B cell (primary cell): ENCODE data around the gene NUDT6. TPM values are rescaled to one million over a fixed set of nuclear protein-coding genes. Genes with fewer than 3 reads are reported as not detected.

Experiments used
- ATAC-seq: fragments of 200-7000 bp; cut with Tn5 transposase; one replicate; pipeline ENCODE4 v1.10.0; 2021; ENCODE audit warnings: low read depth, mild to moderate bottlenecking, moderate number of reproducible peaks, moderate library complexity
- CTCF ChIA-PET: fragments of 350-600 bp; sonication (Branson Sonifier 250); formaldehyde crosslinking; loops from one replicate; lab custom pipeline; 2021; ENCODE audit warnings: antibody characterized with exemption, inconsistent platforms; lab: Charles Lee
- POLR2A ChIA-PET: fragments of 350-600 bp; sonication (Branson Sonifier 250); formaldehyde crosslinking; loops from one replicate; lab custom pipeline; 2021; ENCODE audit warnings: antibody characterized with exemption; lab: Charles Lee
- DNase-seq: peaks from one replicate; pipeline ENCODE4 v3.0.0; 2013
- H2AFZ ChIP-seq: 2 replicates; pipeline ENCODE4 v1.6.1; 2012; ENCODE audit warnings: mild to moderate bottlenecking, low read depth, low read length; ENCODE audit not compliant: insufficient read depth, poor library complexity, severe bottlenecking
- H3K27ac ChIP-seq, 2 donors: 1 replicate in 1 of 2; 2 replicates in 1 of 2; pipeline ENCODE4 v1.5.1; 2012 to 2013; ENCODE audit warnings: low read length in 2 of 2, mild to moderate bottlenecking in 2 of 2, moderate library complexity in 1 of 2
- H3K27me3 ChIP-seq, 4 experiments: fragments of 200-600 bp in 1 of 4; sonication (generic) in 1 of 4; replicated peaks in 1 of 4; 1 replicate in 2 of 4; 2 replicates in 2 of 4; pipeline versions ENCODE4 v1.6.1 to v1.7.0; 2013 to 2016; ENCODE audit warnings: low read length in 3 of 4, mild to moderate bottlenecking in 2 of 4, mixed read lengths in 1 of 4, moderate library complexity in 1 of 4; ENCODE audit not compliant: insufficient read depth in 4 of 4, control insufficient read depth in 3 of 4; ENCODE audit errors: control extremely low read depth in 1 of 4
- H3K36me3 ChIP-seq, 2 experiments: replicated peaks in 1 of 2; 1 replicate in 1 of 2; 2 replicates in 1 of 2; pipeline versions ENCODE4 v1.6.1 to v1.7.1; 2013; ENCODE audit warnings: low read length in 1 of 2; ENCODE audit not compliant: insufficient read depth in 2 of 2, control insufficient read depth in 1 of 2; ENCODE audit errors: control extremely low read depth in 1 of 2, extremely low read depth in 1 of 2
- H3K4me1 ChIP-seq, 2 donors: fragments of 200-600 bp in 1 of 2; sonication (generic) in 1 of 2; 1 replicate in 1 of 2; 2 replicates in 1 of 2; pipeline versions ENCODE4 v1.5.1 to v1.6.1; 2013 to 2017; ENCODE audit warnings: low read length in 2 of 2; ENCODE audit not compliant: control insufficient read depth in 2 of 2, insufficient read depth in 2 of 2
- H3K4me2 ChIP-seq: replicated peaks from 2 replicates; pipeline ENCODE3; 2012; ENCODE audit warnings: mild to moderate bottlenecking, low read depth, low read length; ENCODE audit not compliant: poor library complexity, severe bottlenecking
- H3K4me3 ChIP-seq, 5 experiments: fragments of 200-600 bp in 1 of 5; sonication (generic) in 1 of 5; 1 replicate in 3 of 5; 2 replicates in 2 of 5; pipeline versions ENCODE4 v1.5.1 to v1.7.0; 2011 to 2016; ENCODE audit warnings: low read length in 4 of 5, mild to moderate bottlenecking in 4 of 5, low read depth in 2 of 5, control low read depth in 1 of 5, moderate library complexity in 1 of 5; ENCODE audit not compliant: insufficient read depth in 1 of 5; ENCODE audit errors: control extremely low read depth in 1 of 5, extremely low read depth in 1 of 5
- H3K79me2 ChIP-seq: fragments of 200-600 bp; sonication (generic); one replicate; pipeline ENCODE4 v1.6.0; 2016; ENCODE audit warnings: low read length; ENCODE audit not compliant: control insufficient read depth, insufficient read depth
- H3K9ac ChIP-seq: fragments of 200-600 bp; sonication (generic); 2 replicates; pipeline ENCODE4 v1.6.1; 2017; ENCODE audit warnings: mild to moderate bottlenecking, low read length, moderate library complexity
- H3K9me3 ChIP-seq, 3 donors: one replicate each; pipeline versions ENCODE4 v1.6.1 to v1.7.1; 2013; ENCODE audit warnings: low read length in 2 of 3; ENCODE audit not compliant: control insufficient read depth in 2 of 3, insufficient read depth in 1 of 3; ENCODE audit errors: control extremely low read depth in 1 of 3
- H4K20me1 ChIP-seq: 2 replicates; pipeline ENCODE4 v1.6.0; 2012; ENCODE audit warnings: mild to moderate bottlenecking, low read length; ENCODE audit not compliant: insufficient read depth, control insufficient read depth, poor library complexity, severe bottlenecking
- H3K27ac Mint-ChIP-seq: one replicate; pipeline ENCODE4 v1.8.0; 2021; ENCODE audit warnings: mixed read lengths
- H3K27me3 Mint-ChIP-seq: one replicate; pipeline ENCODE4 v1.8.0; 2021; ENCODE audit warnings: mixed read lengths
- H3K4me1 Mint-ChIP-seq: one replicate; pipeline ENCODE4 v1.8.0; 2021; ENCODE audit warnings: mixed read lengths
- H3K4me3 Mint-ChIP-seq: one replicate; pipeline ENCODE4 v1.8.0; 2021; ENCODE audit warnings: mixed read lengths
- H3K9me3 Mint-ChIP-seq: one replicate; pipeline ENCODE4 v1.8.0; 2022; ENCODE audit warnings: mixed read lengths; ENCODE audit not compliant: insufficient read depth
- CTCF ChIP-seq: fragments of 200-600 bp; IDR thresholded peaks from one replicate; pipeline ENCODE4 v1.8.0; 2022; ENCODE audit warnings: antibody characterized with exemption, mild to moderate bottlenecking
- EZH2 ChIP-seq: IDR thresholded peaks from 2 replicates; pipeline ENCODE4 v1.6.1; 2012; ENCODE audit warnings: borderline replicate concordance, low read depth, mild to moderate bottlenecking, moderate library complexity, low read length; ENCODE audit not compliant: insufficient read depth, poor library complexity, severe bottlenecking
- WGBS: methylation state at CpG from one replicate; pipeline ENCODE4 v1.1.5; 2013; ENCODE audit warnings: missing lambda C conversion rate; ENCODE audit not compliant: insufficient coverage; 5-methylcytosine and 5-hydroxymethylcytosine counted together
- intact Hi-C: fragments of 100-400 bp; cut with micrococcal nuclease; formaldehyde crosslinking; loops from one replicate; pipeline ENCODE4 v1.10.0; 2022
- polyA plus RNA-seq: library from polyadenylated mRNA; depleted of rRNA; stranded (reverse); fragments of >200 nt; gene quantifications from 2 replicates; pipeline ENCODE4 v1.2.3, GENCODE V29; 2012
- total RNA-seq, 2 donors: library from RNA; stranded (reverse); fragments of 120-200 nt in 1 of 2; gene quantifications; 1 replicate in 1 of 2; 2 replicates in 1 of 2; pipeline versions ENCODE4 v1.2.3 to v1.2.4, GENCODE V29; 2013 to 2022

The NUDT6 gene
- total and polyA plus RNA-seq, 2 donors (not counting 1 experiment from before 2014, with no cell fraction given), result 2.4 to 3.4 TPM

DNA sequence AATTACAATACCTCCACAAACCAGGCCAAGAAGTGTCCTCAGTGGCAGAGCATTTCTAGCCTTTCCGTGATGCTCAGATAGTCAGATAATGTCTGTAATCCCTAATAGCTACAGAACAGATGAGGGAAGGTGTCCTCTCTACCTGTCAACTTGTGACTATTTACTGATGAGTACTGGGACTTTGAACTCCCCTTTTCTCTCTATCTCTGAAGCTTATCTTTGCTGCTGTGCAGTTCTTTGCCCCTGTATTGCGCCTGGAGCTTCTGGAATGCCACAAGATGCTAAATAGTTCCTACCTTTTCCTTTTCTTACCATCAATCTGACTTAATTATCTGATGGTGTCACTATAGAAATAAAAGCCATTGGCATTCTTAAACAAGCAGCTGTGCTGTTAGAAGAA lies 65.2 kb downstream of the NUDT6 start:
- H3K4me1 ChIP-seq, result no peaks in the 10 kb centered on the region
- H2AFZ ChIP-seq, result no peak overlapping the region
- no peak overlapping the region for H3K4me3 ChIP-seq
- H4K20me1 ChIP-seq, result no peaks in the 10 kb centered on the region
- DNase-seq, result no peak
- no peak overlapping the region for H3K4me2 ChIP-seq
- H3K9me3 ChIP-seq, result no peaks in the 10 kb centered on the region
- Mint-ChIP-seq H3K4me3 (no peak overlapping the region), H3K4me1 (no peaks in the 10 kb centered on the region), H3K27me3 (peaks cover 30% of the 10 kb centered on the region), H3K9me3 (no peaks in the 10 kb centered on the region), H3K27ac (no peak overlapping the region)
- no peak overlapping the region for H3K27ac ChIP-seq
- CTCF ChIA-PET, result no interaction called here
- no peaks in the 10 kb centered on the region for H3K79me2 ChIP-seq
- ATAC-seq, result no peak
- TF ChIP-seq EZH2 (no peak), CTCF (no peak)
- no CpG with 5 or more reads among the region's 2 CpGs for WGBS
- H3K27me3 ChIP-seq, result peaks cover 0 to 4% (median 0%) of the 10 kb centered on the region in 4 experiments
- H3K9ac ChIP-seq, result no peak overlapping the region
- H3K36me3 ChIP-seq, result no peaks in the 10 kb centered on the region
- intact Hi-C loops, result no loop called here
- POLR2A ChIA-PET, result no interaction called here

DNA sequence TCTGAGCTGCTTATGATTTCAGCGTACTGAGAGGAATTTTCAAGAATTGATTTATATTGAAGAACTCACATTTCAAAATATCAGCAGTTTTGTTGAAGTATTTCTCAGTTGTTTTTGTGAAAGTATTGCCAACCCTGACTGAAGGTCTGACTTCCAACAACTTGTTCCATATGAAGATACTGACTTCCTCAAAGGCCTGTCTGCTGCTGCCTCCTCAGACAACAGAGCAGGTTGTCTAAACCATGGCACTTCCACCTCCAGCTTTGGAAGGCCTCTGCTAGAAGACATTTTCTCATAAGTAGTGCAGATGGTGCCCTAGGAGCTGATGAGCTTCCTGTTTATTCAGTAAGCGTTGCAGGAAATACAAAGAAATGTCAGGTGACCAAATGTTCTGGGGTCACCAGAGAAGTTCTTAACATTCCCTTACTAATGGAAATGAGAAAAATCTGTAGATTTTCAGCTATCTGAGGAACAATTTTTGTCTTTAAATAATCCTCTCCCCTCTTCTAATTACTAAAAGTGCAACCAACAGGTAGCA lies 67.0 kb downstream of the NUDT6 start:
- ATAC-seq (no peak), DNase-seq (no peak)
- Histone ChIP-seq H3K4me2 (no peak overlapping the region), H3K27ac (no peak overlapping the region), H3K9me3 (no peaks in the 10 kb centered on the region), H3K36me3 (no peaks in the 10 kb centered on the region), H3K4me3 (no peak overlapping the region), H3K9ac (no peak overlapping the region), H2AFZ (no peak overlapping the region), H3K4me1 (no peaks in the 10 kb centered on the region), H3K79me2 (no peaks in the 10 kb centered on the region), H4K20me1 (no peaks in the 10 kb centered on the region), H3K27me3 (peaks cover 0 to 3% (median 0%) of the 10 kb centered on the region in 4 experiments)
- ChIA-PET POLR2A (no interaction called here), CTCF (no interaction called here)
- no peak overlapping the region for H3K4me3 Mint-ChIP-seq
- no peak for TF ChIP-seq EZH2
- no peak for TF ChIP-seq CTCF
- H3K9me3 Mint-ChIP-seq, result no peaks in the 10 kb centered on the region
- WGBS, result no CpG with 5 or more reads among the region's 2 CpGs
- no peaks in the 10 kb centered on the region for H3K4me1 Mint-ChIP-seq
- peaks cover 23% of the 10 kb centered on the region for H3K27me3 Mint-ChIP-seq
- H3K27ac Mint-ChIP-seq, result no peak overlapping the region
- intact Hi-C loops, result no loop called here
